Measurements from ENCODE around the gene SNTG2.

Gene SNTG2

GRCh38 chr2:1318366-1319009, 367.8 kb downstream of the SNTG2 start:
- Histone ChIP-seq H3K27me3 (ENCODE audit: control insufficient read depth, insufficient read depth, low read length) (no peaks in the 10 kb centered on the region), H3K4me1 (ENCODE audit: control insufficient read depth, insufficient read depth, low read length) (no peaks in the 10 kb centered on the region), H3K36me3 (ENCODE audit: control insufficient read depth, insufficient read depth, low read length) (no peaks in the 10 kb centered on the region), H3K9me3 (ENCODE audit: control insufficient read depth, low read length) (no peaks in the 10 kb centered on the region), H3K9ac (ENCODE audit: low read length) (no peak overlapping the region), H3K4me3 (ENCODE audit: low read length) (no peak overlapping the region)

DNA sequence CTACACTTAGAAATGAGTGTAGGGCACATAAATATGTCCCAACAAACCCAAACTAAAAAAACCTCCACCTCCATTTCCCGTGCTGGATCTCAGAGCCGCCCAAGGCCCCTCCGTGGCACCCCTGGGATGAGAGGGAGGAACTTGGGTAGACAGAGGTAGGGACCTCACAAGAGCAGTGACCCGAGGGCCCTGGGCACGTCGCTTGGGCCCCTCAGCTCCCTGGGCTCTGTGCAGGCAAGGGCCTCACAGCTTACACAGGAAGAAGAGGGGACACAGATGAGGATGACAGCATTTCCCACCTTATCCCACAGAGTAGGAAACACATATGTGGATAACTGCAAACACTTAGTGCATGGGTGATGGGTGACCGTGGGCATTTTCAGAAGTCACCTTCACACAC, 368.7 kb downstream of the SNTG2 start:
- no peaks in the 10 kb centered on the region for H3K36me3 ChIP-seq (ENCODE audit: control insufficient read depth, insufficient read depth, low read length)
- no peak overlapping the region for H3K9ac ChIP-seq (ENCODE audit: low read length)
- no peaks in the 10 kb centered on the region for H3K4me1 ChIP-seq (ENCODE audit: control insufficient read depth, insufficient read depth, low read length)
- no peaks in the 10 kb centered on the region for H3K9me3 ChIP-seq (ENCODE audit: control insufficient read depth, low read length)
- H3K4me3 ChIP-seq (ENCODE audit: low read length) = no peak overlapping the region
- H3K27me3 ChIP-seq (ENCODE audit: control insufficient read depth, insufficient read depth, low read length) = no peaks in the 10 kb centered on the region

- Histone ChIP-seq H3K4me1 (ENCODE audit: control insufficient read depth, insufficient read depth, low read length) (no peaks in the 10 kb centered on the region), H3K4me3 (ENCODE audit: low read length) (no peak overlapping the region), H3K9me3 (ENCODE audit: control insufficient read depth, low read length) (no peaks in the 10 kb centered on the region), H3K27me3 (ENCODE audit: control insufficient read depth, insufficient read depth, low read length) (no peaks in the 10 kb centered on the region), H3K36me3 (ENCODE audit: control insufficient read depth, insufficient read depth, low read length) (no peaks in the 10 kb centered on the region), H3K9ac (ENCODE audit: low read length) (no peak overlapping the region)
Observed at GRCh38 chr2:1321321-1321720, 370.7 kb downstream of the SNTG2 start.

- no peaks in the 10 kb centered on the region for H3K4me1 ChIP-seq (ENCODE audit: control insufficient read depth, insufficient read depth, low read length)
- no peaks in the 10 kb centered on the region for H3K36me3 ChIP-seq (ENCODE audit: control insufficient read depth, insufficient read depth, low read length)
- H3K9ac ChIP-seq (ENCODE audit: low read length) = no peak overlapping the region
- no peaks in the 10 kb centered on the region for H3K9me3 ChIP-seq (ENCODE audit: control insufficient read depth, low read length)
- no peaks in the 10 kb centered on the region for H3K27me3 ChIP-seq (ENCODE audit: control insufficient read depth, insufficient read depth, low read length)
- H3K4me3 ChIP-seq (ENCODE audit: low read length) = no peak overlapping the region
Observed at GRCh38 chr2:1324884-1325283, 374.2 kb downstream of the SNTG2 start.

GRCh38 chr2:1328684-1329083, 378.0 kb downstream of the SNTG2 start:
- no peak overlapping the region for H3K4me3 ChIP-seq (ENCODE audit: low read length)
- no peak overlapping the region for H3K9ac ChIP-seq (ENCODE audit: low read length)
- no peaks in the 10 kb centered on the region for H3K4me1 ChIP-seq (ENCODE audit: control insufficient read depth, insufficient read depth, low read length)
- H3K27me3 ChIP-seq (ENCODE audit: control insufficient read depth, insufficient read depth, low read length) = no peaks in the 10 kb centered on the region
- H3K9me3 ChIP-seq (ENCODE audit: control insufficient read depth, low read length) = no peaks in the 10 kb centered on the region
- no peaks in the 10 kb centered on the region for H3K36me3 ChIP-seq (ENCODE audit: control insufficient read depth, insufficient read depth, low read length)

DNA sequence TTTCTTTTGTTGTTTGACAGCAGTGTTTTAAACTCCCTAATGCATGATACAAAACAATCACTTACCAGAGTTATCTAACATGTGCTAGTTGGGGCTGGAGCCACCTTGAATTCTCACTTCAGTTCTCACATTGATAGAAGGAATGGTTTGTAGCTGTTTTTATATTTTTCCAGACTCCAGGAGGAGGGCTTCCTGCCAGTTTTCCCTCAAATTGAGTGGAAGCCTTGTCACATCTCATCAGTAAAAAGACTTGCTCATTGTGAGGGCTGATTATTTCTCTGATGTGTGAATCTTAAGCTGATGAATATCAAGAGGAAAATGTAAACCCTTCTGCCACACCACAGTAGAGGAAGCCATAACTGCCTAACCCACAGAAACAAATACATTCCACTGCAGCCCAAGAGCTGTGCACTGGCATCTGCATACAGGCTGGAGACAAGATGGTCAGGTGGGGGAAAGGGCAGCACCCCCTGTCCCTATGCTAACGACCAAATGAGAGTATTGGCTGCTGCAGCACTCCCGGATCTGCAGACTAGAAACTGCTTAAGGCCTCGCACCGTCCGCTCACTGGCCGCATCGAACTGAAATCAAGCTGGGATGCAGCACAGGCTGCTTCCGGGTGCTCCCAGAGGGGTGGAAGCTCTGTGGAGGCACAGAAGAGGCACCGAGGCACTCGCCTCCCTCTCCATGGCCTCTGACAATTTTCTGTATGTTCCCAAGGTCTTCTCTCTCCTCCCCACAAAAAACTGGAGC, 388.9 kb downstream of the SNTG2 start:
- no peaks in the 10 kb centered on the region for H3K4me1 ChIP-seq (ENCODE audit: control insufficient read depth, insufficient read depth, low read length)
- H3K36me3 ChIP-seq (ENCODE audit: control insufficient read depth, insufficient read depth, low read length) = no peaks in the 10 kb centered on the region
- H3K9me3 ChIP-seq (ENCODE audit: control insufficient read depth, low read length) = no peaks in the 10 kb centered on the region
- no peak overlapping the region for H3K9ac ChIP-seq (ENCODE audit: low read length)
- no peak overlapping the region for H3K4me3 ChIP-seq (ENCODE audit: low read length)
- no peaks in the 10 kb centered on the region for H3K27me3 ChIP-seq (ENCODE audit: control insufficient read depth, insufficient read depth, low read length)

DNA sequence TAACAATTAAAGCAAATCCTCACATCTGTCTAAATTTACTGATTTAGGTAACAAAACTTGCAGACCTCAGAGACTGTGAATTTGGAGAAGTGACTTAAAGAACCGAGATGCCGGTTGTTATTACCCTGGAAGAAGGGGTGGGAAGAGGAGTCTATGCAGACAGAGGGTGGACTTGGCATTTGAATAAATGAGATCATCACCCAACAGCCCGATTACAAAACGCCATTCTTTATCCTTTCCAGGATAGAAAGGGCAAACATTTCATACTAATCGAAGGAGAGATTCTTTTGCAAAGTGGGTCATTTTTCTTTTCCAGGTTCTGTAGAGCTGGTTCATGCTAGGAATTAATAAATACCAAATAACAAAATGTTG, 389.5 kb downstream of the SNTG2 start:
- Histone ChIP-seq H3K9ac (ENCODE audit: low read length) (no peak overlapping the region), H3K36me3 (ENCODE audit: control insufficient read depth, insufficient read depth, low read length) (no peaks in the 10 kb centered on the region), H3K9me3 (ENCODE audit: control insufficient read depth, low read length) (no peaks in the 10 kb centered on the region), H3K27me3 (ENCODE audit: control insufficient read depth, insufficient read depth, low read length) (no peaks in the 10 kb centered on the region), H3K4me1 (ENCODE audit: control insufficient read depth, insufficient read depth, low read length) (no peaks in the 10 kb centered on the region), H3K4me3 (ENCODE audit: low read length) (no peak overlapping the region)

GRCh38 chr2:1341404-1342120, 390.9 kb downstream of the SNTG2 start:
- Histone ChIP-seq H3K36me3 (ENCODE audit: control insufficient read depth, insufficient read depth, low read length) (no peaks in the 10 kb centered on the region), H3K9me3 (ENCODE audit: control insufficient read depth, low read length) (no peaks in the 10 kb centered on the region), H3K9ac (ENCODE audit: low read length) (no peak overlapping the region), H3K4me3 (ENCODE audit: low read length) (no peak overlapping the region), H3K4me1 (ENCODE audit: control insufficient read depth, insufficient read depth, low read length) (no peaks in the 10 kb centered on the region), H3K27me3 (ENCODE audit: control insufficient read depth, insufficient read depth, low read length) (no peaks in the 10 kb centered on the region)

DNA sequence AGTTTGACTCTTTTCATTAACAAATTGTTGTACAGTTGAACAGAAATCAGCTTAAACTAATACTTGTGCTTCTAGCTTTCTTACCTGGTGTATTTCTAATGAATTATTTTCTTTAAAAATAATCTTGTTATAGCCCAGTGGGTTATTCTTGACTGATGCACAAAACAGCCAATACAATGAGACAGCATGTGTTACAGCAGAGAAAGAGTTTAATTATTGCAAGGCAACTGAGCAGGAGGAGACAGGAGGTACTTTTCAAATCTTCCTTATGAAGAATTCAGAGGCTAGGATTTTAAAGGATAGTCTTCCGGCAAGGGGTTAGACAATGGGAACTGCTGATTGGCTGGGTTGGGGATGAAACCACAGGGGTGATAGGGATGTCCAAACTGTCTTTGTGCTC, 398.1 kb downstream of the SNTG2 start:
- H3K9ac ChIP-seq (ENCODE audit: low read length) = no peak overlapping the region
- H3K9me3 ChIP-seq (ENCODE audit: control insufficient read depth, low read length) = peaks cover 6% of the 10 kb centered on the region
- H3K4me3 ChIP-seq (ENCODE audit: low read length) = no peak overlapping the region
- H3K36me3 ChIP-seq (ENCODE audit: control insufficient read depth, insufficient read depth, low read length) = no peaks in the 10 kb centered on the region
- no peaks in the 10 kb centered on the region for H3K4me1 ChIP-seq (ENCODE audit: control insufficient read depth, insufficient read depth, low read length)
- H3K27me3 ChIP-seq (ENCODE audit: control insufficient read depth, insufficient read depth, low read length) = no peaks in the 10 kb centered on the region

GRCh38 chr2:1350111-1350510, 399.5 kb downstream of the SNTG2 start:
- Histone ChIP-seq H3K4me3 (ENCODE audit: low read length) (no peak overlapping the region), H3K4me1 (ENCODE audit: control insufficient read depth, insufficient read depth, low read length) (no peaks in the 10 kb centered on the region), H3K9ac (ENCODE audit: low read length) (no peak overlapping the region), H3K36me3 (ENCODE audit: control insufficient read depth, insufficient read depth, low read length) (no peaks in the 10 kb centered on the region), H3K9me3 (ENCODE audit: control insufficient read depth, low read length) (peaks cover 6% of the 10 kb centered on the region), H3K27me3 (ENCODE audit: control insufficient read depth, insufficient read depth, low read length) (no peaks in the 10 kb centered on the region)

DNA sequence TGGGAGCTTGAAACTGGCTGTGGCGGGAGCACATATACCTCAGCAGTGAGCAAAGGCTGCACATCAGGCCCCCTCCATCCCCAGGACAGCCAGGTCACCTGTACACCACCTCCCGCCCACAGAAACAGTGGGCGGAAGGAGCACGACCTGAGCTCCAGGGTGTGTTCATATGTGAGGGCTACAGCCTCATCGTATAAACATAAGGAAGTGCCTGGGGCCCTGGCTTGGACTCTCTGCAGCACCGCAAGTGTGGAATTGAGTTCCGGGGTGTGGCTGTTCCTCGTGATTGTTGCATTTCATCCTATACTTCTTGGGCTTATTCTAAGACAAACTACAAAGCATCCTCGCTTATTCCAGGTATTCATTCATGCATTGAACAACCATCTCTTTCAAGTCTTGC, 402.5 kb downstream of the SNTG2 start:
- H3K36me3 ChIP-seq (ENCODE audit: control insufficient read depth, insufficient read depth, low read length) = no peaks in the 10 kb centered on the region
- no peak overlapping the region for H3K9ac ChIP-seq (ENCODE audit: low read length)
- peaks cover 6% of the 10 kb centered on the region for H3K9me3 ChIP-seq (ENCODE audit: control insufficient read depth, low read length)
- no peaks in the 10 kb centered on the region for H3K4me1 ChIP-seq (ENCODE audit: control insufficient read depth, insufficient read depth, low read length)
- no peak overlapping the region for H3K4me3 ChIP-seq (ENCODE audit: low read length)
- H3K27me3 ChIP-seq (ENCODE audit: control insufficient read depth, insufficient read depth, low read length) = no peaks in the 10 kb centered on the region

- Histone ChIP-seq H3K9me3 (ENCODE audit: control insufficient read depth, low read length) (peaks cover 6% of the 10 kb centered on the region), H3K4me1 (ENCODE audit: control insufficient read depth, insufficient read depth, low read length) (no peaks in the 10 kb centered on the region), H3K9ac (ENCODE audit: low read length) (no peak overlapping the region), H3K36me3 (ENCODE audit: control insufficient read depth, insufficient read depth, low read length) (no peaks in the 10 kb centered on the region), H3K4me3 (ENCODE audit: low read length) (no peak overlapping the region), H3K27me3 (ENCODE audit: control insufficient read depth, insufficient read depth, low read length) (no peaks in the 10 kb centered on the region)
Observed at GRCh38 chr2:1353543-1353942, 402.9 kb downstream of the SNTG2 start.

Measured in mucosa of stomach (tissue), 1 donor.